Measurements from ENCODE around the gene LNX2. TPM values are rescaled to one million over a fixed set of nuclear protein-coding genes. Genes with fewer than 3 reads are reported as not detected.
A peak's percentile ranks its signal among the peaks of the same experiment; 100 is the strongest.

LNX2 gene
- total RNA-seq, 4 donors from 2014 or later = 5.0 to 6.6 (median 5.7) TPM

DNA sequence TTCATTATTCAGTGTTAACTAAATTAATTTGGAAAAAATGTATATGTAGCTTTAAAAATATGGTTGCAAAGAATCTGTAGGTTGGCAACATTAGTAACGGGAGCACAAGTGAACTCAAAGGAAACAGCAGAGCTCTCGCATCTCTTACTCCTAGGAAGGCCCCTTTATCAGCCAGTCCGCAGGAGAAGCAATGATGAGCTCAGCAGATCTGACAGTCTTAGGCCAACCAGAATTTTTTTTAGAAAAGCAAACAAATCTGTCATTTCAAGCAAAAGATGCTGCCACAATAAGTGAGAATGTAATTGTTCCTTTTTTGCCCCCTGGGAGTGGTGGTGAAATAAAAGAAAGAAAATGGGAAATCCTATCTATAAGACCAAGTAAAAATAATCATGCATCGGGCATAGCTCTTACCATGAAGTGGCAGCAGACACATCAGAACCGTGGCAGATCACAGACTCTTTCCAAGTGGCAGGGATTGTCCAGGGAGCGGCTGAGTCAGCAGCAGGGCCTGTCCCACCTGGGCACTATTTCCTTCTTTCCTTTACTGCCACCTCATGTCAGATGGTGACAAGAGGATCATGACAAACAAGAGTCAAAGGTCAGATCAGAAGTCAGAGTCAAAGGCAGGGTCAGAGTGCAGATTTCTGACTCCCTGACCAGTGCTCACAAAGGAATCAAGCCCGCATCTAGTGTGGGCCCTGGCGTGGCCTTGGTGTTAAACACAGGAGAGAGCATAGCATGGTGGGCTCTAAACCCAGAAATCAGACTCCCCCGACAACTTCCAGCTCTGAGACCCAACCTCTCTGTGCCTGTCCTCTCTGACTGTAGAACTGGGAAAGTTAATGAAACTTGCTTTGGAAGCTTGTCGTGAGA, 86.0 kb downstream of the LNX2 start:
- ATAC-seq (ENCODE audit: low FRiP score) (no peak), DNase-seq (ENCODE audit: low spot score) (no peak)
- TF ChIP-seq, protein P1, sequence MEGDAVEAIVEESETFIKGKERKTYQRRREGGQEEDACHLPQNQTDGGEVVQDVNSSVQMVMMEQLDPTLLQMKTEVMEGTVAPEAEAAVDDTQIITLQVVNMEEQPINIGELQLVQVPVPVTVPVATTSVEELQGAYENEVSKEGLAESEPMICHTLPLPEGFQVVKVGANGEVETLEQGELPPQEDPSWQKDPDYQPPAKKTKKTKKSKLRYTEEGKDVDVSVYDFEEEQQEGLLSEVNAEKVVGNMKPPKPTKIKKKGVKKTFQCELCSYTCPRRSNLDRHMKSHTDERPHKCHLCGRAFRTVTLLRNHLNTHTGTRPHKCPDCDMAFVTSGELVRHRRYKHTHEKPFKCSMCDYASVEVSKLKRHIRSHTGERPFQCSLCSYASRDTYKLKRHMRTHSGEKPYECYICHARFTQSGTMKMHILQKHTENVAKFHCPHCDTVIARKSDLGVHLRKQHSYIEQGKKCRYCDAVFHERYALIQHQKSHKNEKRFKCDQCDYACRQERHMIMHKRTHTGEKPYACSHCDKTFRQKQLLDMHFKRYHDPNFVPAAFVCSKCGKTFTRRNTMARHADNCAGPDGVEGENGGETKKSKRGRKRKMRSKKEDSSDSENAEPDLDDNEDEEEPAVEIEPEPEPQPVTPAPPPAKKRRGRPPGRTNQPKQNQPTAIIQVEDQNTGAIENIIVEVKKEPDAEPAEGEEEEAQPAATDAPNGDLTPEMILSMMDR (IDR thresholded peaks at IDR 0.05) = no peak

DNA sequence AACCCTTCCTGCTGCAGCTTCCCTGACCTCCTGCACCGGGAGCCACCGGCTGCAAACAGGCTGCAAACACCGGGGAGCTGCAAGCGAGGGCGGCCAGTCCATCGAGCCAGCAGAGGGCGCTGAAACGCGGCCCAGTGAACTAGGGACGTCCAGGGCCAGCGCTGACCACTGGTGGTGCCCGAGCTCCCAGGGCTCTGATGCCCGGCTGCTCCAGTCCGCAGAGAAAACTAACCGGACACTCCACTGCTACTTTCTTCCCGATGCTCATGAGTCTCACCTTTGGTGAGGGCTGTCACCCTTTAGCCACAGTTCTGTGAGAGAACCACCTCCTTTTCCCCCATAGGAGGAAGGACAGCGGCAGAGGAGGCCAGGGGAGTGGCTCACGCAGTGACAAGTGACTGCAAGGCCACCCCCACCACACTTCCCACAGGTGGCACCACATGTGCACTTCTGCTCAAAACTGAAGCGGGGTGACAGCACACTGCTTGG, 87.1 kb downstream of the LNX2 start:
- DNase-seq (ENCODE audit: low spot score) (peak; percentile 77), ATAC-seq (ENCODE audit: low FRiP score) (peak; percentile 69)
- TF ChIP-seq, protein P1 (IDR thresholded peaks at IDR 0.05) = peak in 1 of 3 donors; percentile 10

DNA sequence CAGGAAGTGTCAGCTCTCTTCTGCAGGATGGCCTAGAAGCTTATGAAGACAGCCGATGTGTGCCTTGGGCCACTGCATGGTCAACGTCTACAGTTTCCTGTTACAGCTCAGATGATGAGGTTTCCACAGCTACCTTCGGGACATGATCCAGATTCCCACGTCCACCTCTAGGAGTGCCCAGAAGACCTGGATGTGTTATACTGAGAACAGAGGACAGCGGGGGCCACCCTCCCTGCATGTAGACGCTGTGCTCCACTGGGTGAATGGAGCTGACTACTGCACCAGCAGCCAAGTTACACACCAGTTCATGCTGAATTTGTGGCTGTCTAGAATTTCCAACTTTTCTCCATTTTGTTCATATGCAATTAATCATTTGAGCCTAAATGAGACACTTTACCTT, 91.4 kb downstream of the LNX2 start:
- no peak for ATAC-seq (ENCODE audit: low FRiP score)
- no peak for DNase-seq (ENCODE audit: low spot score)
- TF ChIP-seq, protein P1 (IDR thresholded peaks at IDR 0.05) = no peak

DNA sequence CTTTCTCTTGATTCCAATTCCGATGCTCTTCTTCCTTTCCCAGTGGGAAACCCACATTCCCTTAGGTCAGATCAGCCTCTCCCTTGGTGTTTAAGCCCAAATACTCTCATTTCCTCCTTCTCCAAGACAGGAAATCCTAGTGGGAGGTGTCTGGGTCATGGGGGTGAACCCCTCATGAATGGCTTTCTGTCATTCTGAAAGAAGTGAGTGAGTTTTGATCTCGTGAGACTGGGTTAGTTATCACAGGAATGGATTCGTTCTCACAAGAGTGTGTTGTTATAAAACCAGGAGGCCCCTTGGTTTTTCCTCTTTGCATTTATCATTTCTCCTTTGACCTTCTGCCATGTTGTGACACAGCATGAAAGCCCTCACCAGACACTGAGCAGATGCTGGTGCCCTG, 93.8 kb downstream of the LNX2 start:
- TF ChIP-seq, protein P1 (IDR thresholded peaks at IDR 0.05) = no peak
- no peak for DNase-seq (ENCODE audit: low spot score)
- ATAC-seq (ENCODE audit: low FRiP score) = no peak

DNA sequence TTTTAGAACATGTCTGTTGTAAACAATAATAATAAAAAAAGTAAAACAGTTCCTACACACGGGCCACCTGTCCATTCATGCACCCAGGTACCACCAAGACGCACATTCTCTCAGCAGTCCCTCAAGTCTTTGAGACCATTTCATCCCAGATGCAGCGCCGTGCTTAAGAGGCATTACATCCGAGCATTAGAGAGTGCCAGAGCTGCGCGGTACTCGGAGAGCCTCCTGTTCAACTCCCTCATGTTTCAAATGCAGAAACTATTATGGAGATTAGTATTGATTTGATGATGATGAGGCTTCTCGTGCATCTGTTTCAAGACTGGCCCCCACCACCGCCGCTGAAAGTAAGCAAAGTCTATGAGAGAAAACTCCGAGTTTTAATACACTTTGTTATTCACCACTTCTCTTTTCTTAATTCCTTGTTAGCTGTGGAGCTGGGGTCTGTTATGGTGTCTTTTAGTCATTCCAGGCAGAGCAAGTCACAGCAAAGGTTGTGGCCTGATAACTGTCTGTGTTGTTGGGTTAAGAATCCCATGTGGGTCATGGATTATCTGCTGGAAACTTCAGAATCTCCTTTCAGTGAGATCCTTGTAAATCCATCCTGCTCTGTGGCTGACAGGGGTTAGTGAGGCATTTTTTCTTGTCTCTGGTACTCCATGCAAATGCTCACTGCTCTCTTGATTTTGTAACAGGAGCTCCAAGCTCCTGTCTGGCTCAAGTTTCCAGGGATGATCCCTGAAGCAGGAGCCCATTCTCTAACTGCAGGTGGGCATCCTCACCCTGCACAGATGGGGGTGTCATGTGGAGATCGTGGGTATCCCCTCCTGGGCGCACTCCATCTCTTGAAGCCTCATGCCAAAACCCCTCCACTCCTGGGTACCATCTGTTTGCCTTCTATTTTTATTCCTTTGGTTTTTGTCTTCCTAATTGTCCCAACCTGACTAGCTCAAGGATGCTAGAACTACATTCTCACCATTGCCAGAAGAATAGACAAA, 95.1 kb downstream of the LNX2 start:
- DNase-seq (ENCODE audit: low spot score) = no peak
- no peak for ATAC-seq (ENCODE audit: low FRiP score)
- TF ChIP-seq, protein P1 (IDR thresholded peaks at IDR 0.05) = no peak

DNA sequence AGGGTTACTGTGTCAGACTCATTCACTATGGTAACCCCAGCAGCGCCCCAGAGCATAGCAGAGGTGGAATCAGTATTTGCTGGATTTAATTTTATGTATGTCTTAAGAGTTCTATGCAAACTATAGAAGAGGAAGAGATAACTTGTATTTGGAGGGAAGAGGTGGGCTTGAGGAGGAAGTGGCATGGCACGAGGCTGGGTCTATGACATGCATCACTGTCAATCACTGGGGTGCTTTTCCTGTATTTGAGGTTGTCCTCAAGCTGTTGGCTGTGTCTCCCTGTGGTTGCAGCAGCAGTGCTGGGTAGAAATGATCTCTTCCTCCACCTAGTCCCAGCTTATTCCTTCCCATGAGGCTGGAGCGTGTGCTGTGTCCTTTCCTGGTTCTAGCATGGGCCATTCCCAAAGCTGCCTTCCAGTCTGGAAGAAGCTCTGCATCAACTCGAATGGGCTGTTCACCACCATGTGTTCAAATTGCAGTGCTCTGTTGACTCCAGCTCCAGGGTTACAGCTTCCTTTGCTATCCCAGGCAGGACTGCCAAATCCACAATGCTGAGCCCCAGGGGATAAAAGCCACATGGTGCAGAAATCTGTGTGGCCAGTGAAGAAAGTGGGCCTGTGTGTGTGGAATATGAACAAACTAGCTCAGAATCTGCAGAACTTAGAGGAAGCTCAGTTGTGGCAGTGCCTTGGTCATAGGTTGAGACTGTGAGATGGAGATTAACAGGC, 96.8 kb downstream of the LNX2 start:
- no peak for ATAC-seq (ENCODE audit: low FRiP score)
- no peak for DNase-seq (ENCODE audit: low spot score)
- TF ChIP-seq, protein P1 (IDR thresholded peaks at IDR 0.05) = no peak

All from omental fat pad (tissue), 4 donors.